ENCODE data around the gene GRK2.

Gene GRK2

DNA sequence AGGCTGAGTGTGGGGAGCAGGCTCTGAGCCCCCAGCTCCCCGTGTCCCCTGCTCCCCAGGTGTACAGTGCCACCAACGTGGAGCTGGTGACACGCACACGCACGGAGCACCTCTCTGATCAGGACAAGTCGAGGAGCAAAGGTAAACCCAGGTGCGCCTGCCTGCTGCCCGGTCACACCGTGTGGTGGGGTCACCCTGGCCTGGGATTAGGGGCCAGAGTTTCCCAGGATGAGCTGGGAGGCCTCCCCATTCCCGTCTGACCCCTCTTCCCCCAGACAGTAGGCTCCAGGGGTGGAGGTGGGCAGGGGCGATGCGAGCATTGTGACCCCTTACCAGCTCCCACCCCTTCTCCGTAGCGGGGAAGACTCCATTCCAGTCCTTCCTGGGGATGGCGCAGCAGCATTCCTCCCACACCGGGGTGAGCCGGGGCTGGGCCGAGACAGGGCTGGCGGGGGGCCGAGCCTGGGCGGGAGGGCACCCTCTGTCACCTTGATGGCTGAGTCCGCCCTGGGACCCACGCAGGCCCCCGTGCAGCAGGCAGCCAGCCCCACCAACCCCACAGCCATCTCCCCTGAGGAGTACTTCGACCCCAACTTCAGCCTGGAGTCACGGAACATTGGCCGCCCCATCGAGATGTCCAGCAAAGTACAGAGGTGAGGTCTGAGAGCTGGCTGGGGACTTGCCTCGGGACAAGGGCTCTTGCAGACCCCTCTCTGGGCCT, 33.4 kb downstream of the GRK2 start:
- no peak for DNase-seq (ENCODE audit: low read depth in 2 of 2)

- no peak for DNase-seq (ENCODE audit: low read depth in 2 of 2)
Observed at GRCh38 chr11:67300256-67300755, 34.0 kb downstream of the GRK2 start.

- no peak for DNase-seq (ENCODE audit: low read depth in 2 of 2)
Observed at GRCh38 chr11:67300756-67301312, 34.6 kb downstream of the GRK2 start.

DNA sequence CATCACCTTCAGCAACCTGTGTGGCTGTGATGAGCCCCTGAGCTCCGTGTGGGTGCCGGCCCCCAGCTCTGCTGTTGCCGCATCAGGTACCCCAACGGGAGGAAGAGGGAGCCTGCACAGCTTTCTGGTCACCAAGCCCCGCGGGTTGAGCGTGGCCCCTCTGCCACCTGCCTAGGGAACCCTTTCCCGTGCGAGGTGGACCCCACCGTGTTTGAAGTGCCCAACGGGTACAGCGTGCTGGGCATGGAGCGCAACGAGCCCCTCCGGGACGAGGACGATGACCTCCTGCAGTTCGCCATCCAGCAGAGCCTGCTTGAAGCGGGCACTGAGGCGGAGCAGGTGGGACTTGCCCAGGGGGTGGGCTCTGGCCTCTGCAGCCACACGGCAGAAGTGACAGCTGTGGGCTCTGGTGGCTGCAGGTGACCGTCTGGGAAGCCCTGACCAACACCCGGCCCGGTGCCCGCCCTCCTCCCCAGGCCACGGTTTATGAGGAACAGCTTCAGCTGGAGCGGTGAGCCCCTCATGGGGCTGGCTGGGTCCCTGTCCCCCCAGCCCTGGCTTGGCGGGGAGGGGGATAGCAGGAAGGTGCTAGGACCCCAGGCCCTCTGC, 35.1 kb downstream of the GRK2 start:
- no peak for DNase-seq (ENCODE audit: low read depth in 2 of 2)

DNA sequence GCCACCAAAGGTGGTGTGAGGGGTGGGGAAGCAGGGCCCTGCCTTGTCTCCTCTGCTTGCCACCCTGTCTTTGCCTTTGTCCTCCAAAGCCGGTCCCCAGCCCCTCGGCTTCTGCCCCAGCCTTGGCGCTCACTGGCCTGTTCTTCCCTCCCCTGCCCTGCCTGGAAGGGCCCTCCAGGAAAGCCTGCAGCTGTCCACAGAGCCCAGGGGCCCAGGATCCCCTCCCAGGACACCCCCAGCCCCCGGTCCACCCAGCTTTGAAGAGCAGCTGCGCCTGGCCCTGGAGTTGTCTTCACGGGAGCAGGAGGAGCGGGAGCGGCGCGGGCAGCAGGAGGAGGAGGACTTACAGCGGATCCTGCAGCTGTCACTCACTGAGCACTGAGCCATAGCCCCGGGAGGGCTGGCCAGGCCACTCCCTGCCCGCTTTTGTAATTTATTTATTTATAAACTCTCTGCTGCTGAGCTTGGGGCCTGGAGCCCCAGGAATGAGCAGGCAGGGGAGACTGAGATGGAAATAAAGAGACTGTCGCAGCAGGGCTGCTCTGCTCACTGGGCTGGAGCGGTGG, 35.8 kb downstream of the GRK2 start:
- no peak for DNase-seq (ENCODE audit: low read depth in 2 of 2)

- no peak for DNase-seq (ENCODE audit: low read depth in 2 of 2)
Observed at GRCh38 chr11:67302571-67303131, 36.4 kb downstream of the GRK2 start.

DNA sequence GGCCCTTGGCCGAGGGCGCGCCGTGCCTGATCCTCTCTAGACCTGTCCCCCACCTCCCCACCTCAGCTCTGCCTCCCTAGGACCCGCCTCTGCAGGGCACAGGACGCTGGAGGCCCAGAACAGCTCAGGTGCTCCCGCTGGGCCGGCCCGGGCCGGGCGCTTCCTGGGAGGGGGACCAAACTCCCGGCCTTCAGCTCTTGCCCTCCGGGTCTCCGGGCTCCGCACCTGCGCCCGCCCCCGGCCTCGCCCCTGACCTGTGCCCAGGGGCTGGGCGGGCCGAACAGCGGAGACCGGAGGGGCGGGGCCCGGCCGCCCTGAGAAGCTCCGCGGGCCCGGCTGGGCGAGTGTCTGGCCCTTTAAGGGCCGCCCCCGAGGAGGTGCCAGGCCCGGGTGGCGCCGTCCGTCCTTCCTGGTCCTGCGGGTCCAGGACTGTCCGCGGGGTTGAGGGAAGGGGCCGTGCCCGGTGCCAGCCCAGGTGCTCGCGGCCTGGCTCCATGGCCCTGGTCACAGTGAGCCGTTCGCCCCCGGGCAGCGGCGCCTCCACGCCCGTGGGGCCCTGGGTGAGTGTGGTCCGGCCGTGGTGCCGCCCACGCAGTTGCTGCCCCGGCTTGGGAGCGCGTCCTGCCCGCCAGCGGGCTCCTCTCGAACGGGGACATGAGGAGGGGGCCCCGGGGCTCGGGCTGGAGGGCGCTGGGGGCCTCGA, 37.0 kb downstream of the GRK2 start, which contains the start of gene SSH3:
Gene SSH3 (plus strand): TSS at position 399 of the 703 bp plus-strand sequence. CDS start 96 bp downstream, at position 495.
- DNase-seq (ENCODE audit: low read depth in 2 of 2), result no peak

GRCh38 chr11:67303835-67304411, 37.6 kb downstream of the GRK2 start:
- no peak for DNase-seq (ENCODE audit: low read depth in 2 of 2)

- no peak for DNase-seq (ENCODE audit: low read depth in 2 of 2)
Observed at GRCh38 chr11:67304511-67305113, 38.3 kb downstream of the GRK2 start.

DNA sequence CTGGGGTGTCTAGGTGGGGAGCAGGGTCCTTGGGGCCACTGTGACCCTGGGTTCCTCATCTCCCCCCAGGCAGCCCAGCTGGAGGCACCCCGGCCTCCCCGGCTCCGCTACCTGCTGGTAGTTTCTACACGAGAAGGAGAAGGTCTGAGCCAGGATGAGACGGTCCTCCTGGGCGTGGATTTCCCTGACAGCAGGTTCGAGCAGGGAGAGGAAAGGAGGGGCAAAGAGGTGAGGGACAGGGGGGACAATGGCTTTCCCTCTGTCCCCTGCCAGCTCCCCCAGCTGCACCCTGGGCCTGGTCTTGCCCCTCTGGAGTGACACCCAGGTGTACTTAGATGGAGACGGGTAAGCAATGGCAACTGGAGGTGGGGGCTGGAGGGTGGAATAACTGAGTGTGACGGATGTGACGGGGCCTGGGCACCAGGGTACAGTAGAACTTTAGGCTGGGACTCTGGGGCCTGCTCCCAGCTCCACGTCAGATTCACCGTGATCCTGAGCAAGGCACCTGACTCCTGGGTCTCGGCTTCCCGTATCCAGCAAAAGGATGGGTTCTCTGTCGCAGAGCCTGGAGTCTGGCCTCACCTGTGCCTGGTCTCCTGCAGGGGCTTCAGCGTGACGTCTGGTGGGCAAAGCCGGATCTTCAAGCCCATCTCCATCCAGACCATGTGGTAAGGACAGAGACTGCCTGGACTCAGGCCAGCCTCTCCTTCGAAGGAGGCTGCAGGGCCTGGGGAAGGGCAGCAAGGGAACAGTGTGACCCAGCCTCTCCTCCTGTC, 40.7 kb downstream of the GRK2 start:
- DNase-seq (ENCODE audit: low read depth in 2 of 2), result no peak

GRCh38 chr11:67307545-67308001, 41.3 kb downstream of the GRK2 start:
- DNase-seq (ENCODE audit: low read depth in 2 of 2), result no peak

- DNase-seq (ENCODE audit: low read depth in 2 of 2), result no peak
Observed at GRCh38 chr11:67308031-67308866, 42.0 kb downstream of the GRK2 start.

DNA sequence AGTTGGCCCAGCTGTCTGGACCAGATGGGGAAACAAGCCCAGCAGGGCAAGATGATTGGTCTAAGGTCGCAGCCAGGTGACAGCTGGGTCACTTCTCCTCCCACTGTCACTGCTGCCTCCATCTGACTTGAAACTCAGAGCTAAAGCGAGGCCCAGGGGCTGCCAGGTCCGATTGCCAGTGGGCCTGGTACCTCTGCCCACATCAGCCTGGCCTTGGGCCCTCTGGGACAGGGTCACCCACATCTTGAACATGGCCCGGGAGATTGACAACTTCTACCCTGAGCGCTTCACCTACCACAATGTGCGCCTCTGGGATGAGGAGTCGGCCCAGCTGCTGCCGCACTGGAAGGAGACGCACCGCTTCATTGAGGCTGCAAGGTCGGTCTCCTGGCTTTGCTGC, 42.9 kb downstream of the GRK2 start:
- DNase-seq (ENCODE audit: low read depth in 2 of 2), result no peak

DNA sequence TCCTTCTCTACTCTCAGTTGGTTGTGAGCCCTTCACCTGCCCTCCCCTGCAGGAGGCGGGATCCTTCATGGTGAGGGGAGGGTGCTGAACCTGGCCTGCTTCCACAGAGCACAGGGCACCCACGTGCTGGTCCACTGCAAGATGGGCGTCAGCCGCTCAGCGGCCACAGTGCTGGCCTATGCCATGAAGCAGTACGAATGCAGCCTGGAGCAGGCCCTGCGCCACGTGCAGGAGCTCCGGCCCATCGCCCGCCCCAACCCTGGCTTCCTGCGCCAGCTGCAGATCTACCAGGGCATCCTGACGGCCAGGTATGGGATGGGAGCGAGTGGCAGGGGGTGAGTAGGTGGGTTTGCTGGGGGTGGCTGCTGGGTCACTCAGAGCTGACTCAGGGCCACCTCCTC, 43.4 kb downstream of the GRK2 start:
- no peak for DNase-seq (ENCODE audit: low read depth in 2 of 2)

DNA sequence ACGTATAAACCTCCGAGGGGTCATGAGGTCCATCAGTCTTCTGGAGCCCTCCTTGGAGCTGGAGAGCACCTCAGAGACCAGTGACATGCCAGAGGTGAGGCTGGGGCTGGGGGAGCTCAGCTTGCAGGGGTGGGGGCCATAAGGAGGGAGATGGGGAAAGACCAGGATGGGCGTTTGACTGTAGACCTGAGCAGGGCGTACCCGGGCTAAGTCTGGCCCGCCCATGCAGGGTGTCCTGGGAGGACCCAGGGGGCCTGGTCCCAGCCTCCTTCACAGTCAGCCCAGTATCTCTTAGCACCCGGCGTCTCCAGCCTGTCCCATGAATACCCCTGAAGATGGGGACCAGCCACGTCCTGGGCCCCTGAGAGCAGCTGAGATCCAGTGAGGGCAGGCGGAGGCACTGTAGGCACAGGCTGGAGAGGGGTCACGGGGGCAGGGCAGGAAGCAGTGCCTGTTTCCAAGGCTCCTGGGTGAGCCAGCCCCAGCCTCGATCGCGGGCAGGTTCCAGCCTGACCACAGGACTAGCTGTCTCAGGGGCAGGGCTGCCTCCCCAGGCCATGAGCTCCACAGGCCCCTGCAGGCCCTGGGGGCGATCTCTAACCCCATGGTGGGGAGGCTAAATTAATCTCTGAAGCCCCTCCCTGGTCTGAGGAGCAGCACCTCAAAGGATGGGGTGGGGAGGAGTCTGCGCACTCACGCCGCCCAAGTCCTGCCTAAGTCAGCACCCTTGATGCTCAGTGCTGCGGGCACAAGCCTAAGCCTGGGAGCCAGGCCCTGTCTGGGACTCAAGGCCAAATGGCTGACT, 44.2 kb downstream of the GRK2 start:
- DNase-seq (ENCODE audit: low read depth in 2 of 2), result no peak

DNA sequence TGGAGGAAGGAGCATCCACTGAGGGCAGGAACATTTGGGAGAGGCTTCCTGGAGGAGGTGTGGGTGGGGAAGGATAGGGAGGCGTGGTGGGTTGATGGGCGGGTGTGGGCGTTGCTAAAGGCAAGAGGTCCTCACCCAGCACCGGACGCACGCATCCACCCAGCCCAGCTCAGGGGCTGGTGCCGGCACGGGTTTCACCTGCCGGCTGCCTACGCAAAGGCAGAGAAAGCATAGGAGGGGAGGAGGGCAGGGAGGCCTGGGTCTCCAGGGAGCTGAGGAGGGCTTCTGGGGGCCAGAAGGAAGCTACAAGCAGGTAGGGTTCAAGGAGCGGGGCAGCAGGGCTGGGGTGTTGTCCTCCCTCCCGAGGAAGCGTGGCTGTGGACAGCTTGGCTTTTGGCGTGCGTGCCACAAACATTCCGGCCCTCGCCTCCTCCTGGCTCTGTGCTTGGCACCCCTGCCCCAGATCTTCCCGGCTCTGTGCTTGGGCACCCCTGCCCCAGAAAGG, 44.8 kb downstream of the GRK2 start:
- no peak for DNase-seq (ENCODE audit: low read depth in 2 of 2)

GRCh38 chr11:67311556-67312082, 45.3 kb downstream of the GRK2 start:
- no peak for DNase-seq (ENCODE audit: low read depth in 2 of 2)
